GM23248 (cell line): ENCODE measurements around the gene LIN7A.

Source experiments
- EZH2 ChIP-seq: fragments of 200-600 bp; sonication (generic); IDR thresholded peaks from 2 replicates; pipeline ENCODE4 v1.6.1; 2018; ENCODE audit warnings: antibody characterized with exemption, mild to moderate bottlenecking; ENCODE audit not compliant: insufficient read depth, poor library complexity, severe bottlenecking
- EZH2phosphoT487 ChIP-seq: fragments of 200-600 bp; sonication (generic); IDR thresholded peaks from 2 replicates; pipeline ENCODE4 v1.6.1; 2018; ENCODE audit warnings: antibody characterized with exemption, moderate library complexity, mild to moderate bottlenecking, low read depth; ENCODE audit not compliant: insufficient read depth

DNA sequence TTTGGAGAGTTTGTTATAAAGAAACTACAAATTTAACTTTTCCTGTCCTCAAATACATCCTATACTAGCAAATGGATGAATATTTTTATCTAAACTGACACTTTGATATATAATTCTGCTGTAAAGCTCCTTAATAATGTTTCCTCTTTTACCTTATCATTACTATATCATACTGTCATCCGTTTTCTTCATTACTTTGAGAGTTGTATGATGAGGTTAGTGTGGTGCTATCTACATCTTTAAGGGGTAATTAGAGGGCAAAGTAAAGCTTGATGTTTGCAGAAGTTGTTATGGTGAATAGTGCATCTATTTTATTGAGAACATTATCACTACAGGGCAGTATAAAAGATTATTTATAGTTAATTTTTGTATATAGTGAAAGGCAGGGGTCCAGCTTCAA, 36.1 kb downstream of the LIN7A start:
- TF ChIP-seq EZH2 (no peak), EZH2phosphoT487 (no peak)
